HepG2 (cell line): ENCODE data around the gene KCTD13. TPM values are rescaled to one million over a fixed set of nuclear protein-coding genes. Genes with fewer than 3 reads are reported as not detected.

ENCODE experiments used
- CCAR2 ChIP-seq: fragments of 200-400 bp; formaldehyde crosslinking; optimal IDR thresholded peaks from 2 replicates; pipeline ENCODE3; 2018; ENCODE audit warnings: low read depth, mild to moderate bottlenecking, low read length, moderate library complexity
- FIP1L1 ChIP-seq: fragments of 200-400 bp; formaldehyde crosslinking; IDR thresholded peaks from 2 replicates; pipeline ENCODE4 v1.6.1; 2018; ENCODE audit warnings: low read depth, mild to moderate bottlenecking, low read length, moderate library complexity, borderline replicate concordance; ENCODE audit not compliant: insufficient read depth
- GPN1 ChIP-seq: sonication (generic); formaldehyde crosslinking; IDR thresholded peaks from 2 replicates; pipeline ENCODE4 v1.5.1; 2020; ENCODE audit warnings: missing genetic modification reagents, borderline replicate concordance
- HMGXB4 ChIP-seq, 2 experiments: sonication (generic) in 1 of 2; formaldehyde crosslinking in 1 of 2; IDR thresholded peaks; 2 replicates each; pipeline versions ENCODE4 v1.4.0 to v1.6.1; 2018 to 2020; ENCODE audit warnings: missing genetic modification reagents in 2 of 2, borderline replicate concordance in 1 of 2, low read depth in 1 of 2, mild to moderate bottlenecking in 1 of 2, missing biosample characterization in 1 of 2
- KDM6A ChIP-seq: IDR thresholded peaks from 2 replicates; pipeline ENCODE4 v1.6.1; 2016; ENCODE audit warnings: low read depth
- KIAA2018 ChIP-seq: sonication (generic); formaldehyde crosslinking; IDR thresholded peaks from 2 replicates; pipeline ENCODE4 v1.5.0; 2020; ENCODE audit warnings: mild to moderate bottlenecking, missing genetic modification reagents, borderline replicate concordance
- MAFF ChIP-seq: IDR thresholded peaks from 2 replicates; pipeline ENCODE4 v1.6.1; 2011; ENCODE audit warnings: low read depth, low read length, improper control_type of control experiment
- PHF5A ChIP-seq: IDR thresholded peaks from one replicate; pipeline ENCODE4 v1.6.1; 2018; ENCODE audit warnings: low read depth, missing genetic modification reagents; ENCODE audit not compliant: unreplicated experiment
- PHF8 ChIP-seq: sonication (generic); formaldehyde crosslinking; IDR thresholded peaks from 2 replicates; pipeline ENCODE4 v1.5.0; 2020; ENCODE audit warnings: missing genetic modification reagents
- SSRP1 ChIP-seq: IDR thresholded peaks from 2 replicates; pipeline ENCODE4 v1.6.1; 2016; ENCODE audit warnings: control low read depth
- TCF12 ChIP-seq, 2 experiments: fragments of 450-650 bp in 1 of 2; sonication (generic) in 1 of 2; formaldehyde crosslinking in 1 of 2; IDR thresholded peaks; 2 replicates each; pipeline versions ENCODE4 v1.6.1 to v1.8.0; 2017 to 2022; ENCODE audit warnings: antibody characterized with exemption in 1 of 2, mild to moderate bottlenecking in 1 of 2, missing genetic modification reagents in 1 of 2, moderate library complexity in 1 of 2
- ZFP41 ChIP-seq: sonication (generic); formaldehyde crosslinking; IDR thresholded peaks from 2 replicates; pipeline ENCODE4 v1.4.0; 2020; ENCODE audit warnings: mild to moderate bottlenecking, missing genetic modification reagents, borderline replicate concordance
- ZNF451 ChIP-seq: sonication (generic); formaldehyde crosslinking; IDR thresholded peaks from 2 replicates; pipeline ENCODE4 v1.5.0; 2020; ENCODE audit warnings: mild to moderate bottlenecking, missing genetic modification reagents
- ZNF619 ChIP-seq: sonication (generic); formaldehyde crosslinking; IDR thresholded peaks from 2 replicates; pipeline ENCODE4 v1.4.0; 2020; ENCODE audit warnings: mild to moderate bottlenecking, missing genetic modification reagents
- ZNF850 ChIP-seq: sonication (generic); formaldehyde crosslinking; conservative IDR thresholded peaks from 2 replicates; pipeline ENCODE4 v1.9.0; 2021; ENCODE audit warnings: mild to moderate bottlenecking, missing genetic modification reagents
- polyA plus RNA-seq, 8 experiments: library from polyadenylated mRNA; depleted of rRNA in 3 of 8; stranded (reverse) in 7 of 8; unstranded in 1 of 8; fragments of >200 nt; fragmentation: Illumina TruSeq in 4 of 8; extraction: Trizol in 4 of 8; gene quantifications; 2 replicates each; pipeline versions ENCODE4 v1.2.1 to v1.2.3, GENCODE V29; 2011 to 2016; ENCODE audit warnings: low read depth in 4 of 8, missing spikeins in 1 of 8, mixed read lengths in 1 of 8; ENCODE audit not compliant: insufficient read depth in 1 of 8
- total RNA-seq, 5 experiments: library from RNA; depleted of rRNA; stranded (reverse); fragments of >200 nt; fragmentation: Illumina TruSeq; extraction: Trizol; gene quantifications; 2 replicates each; pipeline ENCODE4 v1.2.3, GENCODE V29; 2016; ENCODE audit warnings: low read depth in 1 of 5
- TF ChIP-seq, protein P1 (sequence below): conservative IDR thresholded peaks from 2 replicates; pipeline ENCODE4 v1.6.1; 2018; ENCODE audit warnings: missing genetic modification reagents

KCTD13 gene
- total and polyA plus RNA-seq, 2 of the 13 experiments (the other 11 are each of a cell fraction or from before 2014, with no cell fraction given): 6.3 to 14.7 TPM

DNA sequence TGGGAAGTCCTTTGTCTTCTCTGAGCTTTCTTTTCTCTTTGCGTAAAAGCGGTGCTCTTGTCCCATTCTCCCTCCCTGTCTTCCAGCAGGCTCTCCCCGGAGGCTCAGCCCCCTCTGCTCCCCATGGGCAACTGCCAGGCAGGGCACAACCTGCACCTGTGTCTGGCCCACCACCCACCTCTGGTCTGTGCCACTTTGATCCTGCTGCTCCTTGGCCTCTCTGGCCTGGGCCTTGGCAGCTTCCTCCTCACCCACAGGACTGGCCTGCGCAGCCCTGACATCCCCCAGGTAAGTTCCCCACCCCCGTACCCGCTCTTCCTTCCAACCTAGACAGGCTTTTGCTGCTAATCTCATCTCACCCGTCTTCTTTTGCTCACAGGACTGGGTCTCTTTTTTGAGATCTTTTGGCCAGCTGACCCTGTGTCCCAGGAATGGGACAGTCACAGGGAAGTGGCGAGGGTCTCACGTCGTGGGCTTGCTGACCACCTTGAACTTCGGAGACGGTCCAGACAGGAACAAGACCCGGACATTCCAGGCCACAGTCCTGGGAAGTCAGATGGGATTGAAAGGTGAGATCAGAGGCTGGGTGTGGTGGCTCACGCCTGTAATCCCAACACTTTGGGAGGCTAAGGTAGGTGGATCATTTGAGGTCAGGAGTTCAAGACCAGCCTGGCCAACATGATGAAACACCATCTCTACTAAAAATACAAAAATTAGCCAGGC, 37.2 kb upstream of the KCTD13 start (continued):
- TF ChIP-seq KIAA2018: no peak
- TF ChIP-seq GPN1 (CRISPR knock-in tag): no peak
- TF ChIP-seq ZNF619 (CRISPR knock-in tag): no peak
- TF ChIP-seq KDM6A (CRISPR knock-in tag): no peak
- TF ChIP-seq SSRP1 (CRISPR knock-in tag): no peak
- TF ChIP-seq MAFF: no peak
- no peak for TF ChIP-seq FIP1L1
- TF ChIP-seq HMGXB4 (CRISPR knock-in tag; IDR thresholded peaks at IDR 0.05; ENCODE audit: borderline replicate concordance in 1 of 2, low read depth in 1 of 2): no peak
- no peak for TF ChIP-seq TCF12 (IDR thresholded peaks at IDR 0.05)
- no peak for TF ChIP-seq TCF12 (CRISPR knock-in tag; IDR thresholded peaks at IDR 0.05)
- no peak for TF ChIP-seq PHF5A (CRISPR knock-in tag)
- TF ChIP-seq ZNF451 (CRISPR knock-in tag): no peak
- no peak for TF ChIP-seq ZFP41 (CRISPR knock-in tag)
- TF ChIP-seq, protein P1, sequence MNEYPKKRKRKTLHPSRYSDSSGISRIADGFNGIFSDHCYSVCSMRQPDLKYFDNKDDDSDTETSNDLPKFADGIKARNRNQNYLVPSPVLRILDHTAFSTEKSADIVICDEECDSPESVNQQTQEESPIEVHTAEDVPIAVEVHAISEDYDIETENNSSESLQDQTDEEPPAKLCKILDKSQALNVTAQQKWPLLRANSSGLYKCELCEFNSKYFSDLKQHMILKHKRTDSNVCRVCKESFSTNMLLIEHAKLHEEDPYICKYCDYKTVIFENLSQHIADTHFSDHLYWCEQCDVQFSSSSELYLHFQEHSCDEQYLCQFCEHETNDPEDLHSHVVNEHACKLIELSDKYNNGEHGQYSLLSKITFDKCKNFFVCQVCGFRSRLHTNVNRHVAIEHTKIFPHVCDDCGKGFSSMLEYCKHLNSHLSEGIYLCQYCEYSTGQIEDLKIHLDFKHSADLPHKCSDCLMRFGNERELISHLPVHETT: no peak
- TF ChIP-seq CCAR2: no peak
- TF ChIP-seq ZNF850 (CRISPR knock-in tag): no peak
- 0 out of 2 replicates have a peak, but pooled peaks have one; percentile 11 for TF ChIP-seq PHF8
